ENCODE data around the gene BMAL1.

Gene BMAL1

GRCh38 chr11:13288375-13289029 is 10.9 kb downstream of the BMAL1 start:
- in situ Hi-C loops (cut with MboI; ENCODE audit: low pct_unique_long_range_greater_than_20kb, low sequenced_read_pairs, unreplicated experiment): no loop called here
- TF ChIP-seq CTCF (IDR thresholded peaks at IDR 0.05; ENCODE audit: extremely low read depth, insufficient read depth, missing control alignments): no peak
- DNase-seq (ENCODE audit: low spot score): no peak

GRCh38 chr11:13289081-13289480 is 11.5 kb downstream of the BMAL1 start:
- in situ Hi-C loops (cut with MboI; ENCODE audit: low pct_unique_long_range_greater_than_20kb, low sequenced_read_pairs, unreplicated experiment): no loop called here
- TF ChIP-seq CTCF (IDR thresholded peaks at IDR 0.05; ENCODE audit: extremely low read depth, insufficient read depth, missing control alignments): no peak
- no peak for DNase-seq (ENCODE audit: low spot score)

- TF ChIP-seq CTCF (IDR thresholded peaks at IDR 0.05; ENCODE audit: extremely low read depth, insufficient read depth, missing control alignments): no peak
- DNase-seq (ENCODE audit: low spot score): no peak
- in situ Hi-C loops (cut with MboI; ENCODE audit: low pct_unique_long_range_greater_than_20kb, low sequenced_read_pairs, unreplicated experiment): no loop called here
Observed at GRCh38 chr11:13290221-13290980, 12.8 kb downstream of the BMAL1 start.

- no peak for DNase-seq (ENCODE audit: low spot score)
- in situ Hi-C loops (cut with MboI; ENCODE audit: low pct_unique_long_range_greater_than_20kb, low sequenced_read_pairs, unreplicated experiment): no loop called here
- TF ChIP-seq CTCF (IDR thresholded peaks at IDR 0.05; ENCODE audit: extremely low read depth, insufficient read depth, missing control alignments): no peak
Observed at GRCh38 chr11:13291361-13291760, 13.8 kb downstream of the BMAL1 start.

GRCh38 chr11:13291800-13292199 is 14.2 kb downstream of the BMAL1 start:
- TF ChIP-seq CTCF (IDR thresholded peaks at IDR 0.05; ENCODE audit: extremely low read depth, insufficient read depth, missing control alignments): no peak
- DNase-seq (ENCODE audit: low spot score): no peak
- in situ Hi-C loops (cut with MboI; ENCODE audit: low pct_unique_long_range_greater_than_20kb, low sequenced_read_pairs, unreplicated experiment): no loop called here

- DNase-seq (ENCODE audit: low spot score): no peak
- TF ChIP-seq CTCF (IDR thresholded peaks at IDR 0.05; ENCODE audit: extremely low read depth, insufficient read depth, missing control alignments): no peak
- in situ Hi-C loops (cut with MboI; ENCODE audit: low pct_unique_long_range_greater_than_20kb, low sequenced_read_pairs, unreplicated experiment): no loop called here
Observed at GRCh38 chr11:13292970-13293369, 15.4 kb downstream of the BMAL1 start.
